ENCODE data around the gene MUSTN1.

GRCh38 chr3:52816654-52817053, 18.2 kb downstream of the MUSTN1 start:
- TF ChIP-seq CTCF (optimal IDR thresholded peaks at IDR 0.05 in 1 of 3, IDR thresholded peaks at IDR 0.05 in 1 of 3, conservative IDR thresholded peaks at IDR 0.05 in 1 of 3; ENCODE audit: extremely low read depth in 1 of 3, insufficient read depth in 2 of 3, low read length in 3 of 3) (no peak), EZH2 (IDR thresholded peaks at IDR 0.05; ENCODE audit: low read length) (no peak)

All from keratinocyte (primary cell).